GM18508 (cell line): Measurements from ENCODE around the gene EIF3CL.
"Not testable (repeated sequence)": the region's sequence is repeated elsewhere in the genome, so short reads cannot be mapped to it uniquely, and the experiment has no call there.

Source experiments
- ATAC-seq: cut with Tn5 transposase; IDR thresholded peaks from one replicate; pipeline ENCODE4 v1.9.1; 2021; ENCODE audit warnings: moderate number of reproducible peaks; ENCODE audit not compliant: insufficient read depth, unreplicated experiment

Gene EIF3CL

DNA sequence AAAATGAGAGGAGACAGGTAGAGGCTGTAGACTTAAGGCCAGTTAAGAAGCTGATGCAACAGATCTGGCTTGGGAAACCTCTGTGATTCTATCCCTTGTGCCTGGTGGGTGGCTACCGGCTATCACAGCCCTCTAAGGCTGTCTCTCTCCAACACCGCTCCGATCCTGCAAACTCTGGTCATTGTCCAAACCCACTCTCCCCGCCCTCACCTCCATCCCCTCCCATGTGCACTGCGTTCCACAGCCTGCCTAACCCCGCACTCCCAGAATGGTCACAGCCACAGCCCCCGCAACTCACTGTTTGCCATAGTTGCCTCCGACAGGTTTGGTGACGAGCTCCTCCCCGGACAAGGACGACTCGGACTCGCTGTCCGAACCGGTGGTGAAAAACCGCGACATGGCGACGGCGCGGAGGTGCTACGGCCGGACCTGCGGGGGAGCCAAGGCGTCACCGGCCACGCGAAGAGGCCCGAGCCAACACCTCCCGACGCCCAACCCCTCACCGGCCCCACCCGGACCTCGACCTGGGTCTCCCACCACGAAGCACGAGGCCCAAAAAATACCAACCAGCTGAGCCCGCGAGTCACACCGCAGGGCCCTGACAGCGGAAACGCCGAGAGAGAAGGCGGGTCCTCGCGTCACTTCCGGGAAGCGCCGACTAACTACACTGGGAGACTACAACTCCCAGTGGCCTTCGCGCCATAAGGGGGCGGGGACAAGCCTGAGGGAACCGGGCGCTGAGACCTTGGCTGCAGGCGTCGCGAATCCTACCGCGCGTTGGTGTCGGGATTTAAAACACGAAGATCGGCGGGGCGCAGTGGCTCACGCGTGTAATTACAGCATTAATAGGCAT lies at the start of gene EIF3CL:
Gene EIF3CL (minus strand): TSS at position 622 of the 853 bp plus-strand sequence. CDS start 223 bp downstream, at position 399.
- peak; percentile 81 for ATAC-seq

GRCh38 chr16:28447081-28447480 lies 43.4 kb upstream of the EIF3CL start:
- not testable (repeated sequence) for ATAC-seq

- not testable (repeated sequence) for ATAC-seq
These were observed 42.7 kb upstream of the EIF3CL start for GRCh38 chr16:28446388-28446787.

DNA sequence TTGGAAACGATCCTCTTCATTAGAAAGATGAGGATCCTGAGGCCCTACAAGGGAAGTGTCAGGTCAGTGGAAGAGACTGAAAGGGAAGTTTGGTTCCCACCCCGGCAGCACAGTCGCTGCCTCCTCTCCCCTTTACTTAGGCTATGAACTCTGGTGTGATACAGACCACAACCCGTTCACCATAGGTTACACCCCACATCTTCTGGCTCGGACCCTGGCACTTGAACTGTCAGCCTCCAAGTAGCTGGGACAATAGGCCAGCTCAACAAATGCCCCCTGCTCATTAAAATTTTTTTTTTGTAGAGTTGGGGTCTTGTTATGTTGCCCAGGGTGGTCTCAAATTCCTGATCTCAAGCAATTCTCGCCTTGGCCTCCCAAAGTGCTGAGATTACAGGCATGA lies 40.3 kb upstream of the EIF3CL start:
- not testable (repeated sequence) for ATAC-seq

GRCh38 chr16:28438899-28439298 lies 35.3 kb upstream of the EIF3CL start:
- ATAC-seq: not testable (repeated sequence)

DNA sequence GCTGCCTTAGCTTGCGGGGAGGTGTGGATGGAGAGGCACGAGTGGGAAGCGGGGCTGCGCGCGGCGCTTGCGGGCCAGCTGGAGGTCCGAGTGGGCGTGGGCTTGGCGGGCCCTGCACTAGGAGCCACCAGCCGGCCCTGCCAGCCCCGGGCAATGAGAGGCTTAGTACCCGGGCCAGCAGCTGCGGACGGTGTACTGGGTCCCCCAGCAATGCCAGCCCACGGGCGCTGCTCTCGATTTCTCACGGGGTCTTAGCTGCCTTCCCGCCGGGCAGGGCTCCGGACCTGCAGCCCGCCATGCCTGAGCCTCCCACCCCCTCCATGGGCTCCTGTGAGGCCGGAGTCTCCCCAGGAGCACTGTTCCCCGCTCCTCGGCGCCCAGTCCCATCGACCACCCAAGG lies 31.7 kb upstream of the EIF3CL start:
- ATAC-seq: not testable (repeated sequence)

DNA sequence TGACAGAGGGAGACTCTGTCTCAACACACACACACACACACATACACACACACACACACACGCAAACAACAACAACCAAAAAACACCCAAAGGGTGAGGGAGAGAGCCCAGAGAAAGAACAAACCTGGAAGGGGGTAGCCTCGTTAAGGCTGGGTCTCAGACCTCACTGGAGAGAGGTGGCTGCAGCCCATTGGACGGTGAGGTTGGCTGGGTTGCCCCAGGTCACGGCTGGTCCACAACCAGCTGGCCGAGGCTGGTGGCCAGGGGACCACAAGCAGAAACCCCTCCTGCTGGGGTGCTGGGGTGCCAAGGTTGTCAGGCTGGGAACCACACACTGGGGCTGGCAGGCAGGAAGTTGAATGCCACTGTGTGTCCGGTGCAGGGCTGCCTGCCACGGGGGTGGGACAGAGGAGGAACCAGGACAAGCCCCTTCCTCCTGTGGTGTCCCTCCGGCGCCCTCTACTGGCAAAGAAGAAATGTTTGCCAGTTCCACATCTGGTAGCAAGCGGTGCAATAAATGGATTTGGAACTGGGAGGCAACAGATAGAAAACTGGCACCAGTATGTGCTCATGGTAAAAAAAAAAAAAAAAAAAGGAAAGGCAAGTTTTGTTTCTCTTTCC lies 22.5 kb upstream of the EIF3CL start:
- not testable (repeated sequence) for ATAC-seq

DNA sequence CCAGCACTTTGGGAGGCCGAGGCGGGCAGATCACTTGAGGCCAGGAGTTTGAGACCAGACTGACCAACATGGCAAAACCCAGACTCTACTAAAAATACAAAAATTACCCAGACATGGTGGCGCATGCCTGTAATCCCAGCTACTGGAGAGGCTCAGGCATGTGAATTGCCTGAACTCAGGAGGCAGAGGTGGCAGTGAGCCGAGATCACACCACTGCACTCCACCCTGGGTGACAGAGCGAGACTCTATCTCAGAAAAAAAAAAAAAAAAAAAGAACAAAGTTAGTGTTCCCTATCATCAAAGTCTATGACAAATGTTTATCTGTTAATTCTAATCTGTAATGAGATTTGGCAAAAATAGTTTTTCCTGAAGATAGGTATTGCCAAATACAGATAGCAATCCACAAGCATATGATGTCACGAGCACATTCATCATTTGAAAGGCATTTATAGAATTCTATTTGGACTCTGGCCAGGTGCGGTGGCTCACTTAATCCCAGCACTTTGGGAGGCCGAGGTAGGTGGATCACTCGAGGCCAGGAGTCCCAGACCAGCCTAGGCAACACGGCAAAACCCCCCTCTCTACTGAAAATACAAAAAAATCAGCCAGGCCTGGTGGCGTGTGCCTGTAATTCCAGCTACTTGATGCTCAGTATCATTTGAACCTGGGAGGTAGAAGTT lies 17.6 kb upstream of the EIF3CL start:
- not testable (repeated sequence) for ATAC-seq

- ATAC-seq: not testable (repeated sequence)
These were observed 13.4 kb upstream of the EIF3CL start for GRCh38 chr16:28417033-28417432.

DNA sequence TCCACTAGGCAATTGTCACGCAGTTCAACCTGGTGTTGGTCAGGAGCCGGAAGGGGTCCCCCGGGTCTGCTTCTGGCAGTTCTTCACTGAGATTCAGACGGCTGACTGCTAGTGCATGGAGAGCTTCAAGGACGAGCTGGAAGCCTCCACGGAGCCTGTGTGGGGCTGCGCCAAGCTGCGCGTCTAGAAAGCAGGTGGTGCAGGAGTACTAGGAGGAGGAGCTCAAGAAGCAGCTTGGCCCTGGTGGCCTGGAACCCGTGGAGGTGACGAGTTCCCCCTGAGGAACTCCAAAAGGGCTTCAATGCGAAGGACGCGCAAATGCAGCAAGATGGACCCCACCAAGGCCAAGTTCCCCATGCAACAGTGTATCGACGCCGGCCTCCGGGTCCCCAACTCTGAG lies 10.9 kb upstream of the EIF3CL start:
- ATAC-seq: not testable (repeated sequence)

GRCh38 chr16:28413585-28413984 lies 9.9 kb upstream of the EIF3CL start:
- ATAC-seq: not testable (repeated sequence)

DNA sequence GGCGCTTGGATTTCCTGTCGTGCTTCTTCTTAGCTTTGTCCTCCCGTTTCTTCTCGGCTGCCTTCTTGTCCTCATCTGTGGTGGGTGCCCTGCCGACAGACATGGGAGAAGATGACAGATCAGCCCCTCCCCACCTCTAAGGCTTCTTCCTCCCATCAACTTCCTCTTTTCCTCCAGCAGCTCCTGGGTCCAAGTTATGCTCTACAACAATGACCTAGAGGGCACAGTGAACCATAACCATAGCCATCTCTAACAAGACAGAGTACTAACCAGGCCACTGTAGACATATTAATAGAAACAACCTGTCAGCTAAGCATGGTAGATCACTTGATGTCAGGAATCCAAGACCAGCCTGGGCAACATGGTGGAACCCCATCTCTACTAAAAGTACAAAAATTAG lies 11.6 kb downstream of the EIF3CL start:
- ATAC-seq: not testable (repeated sequence)

- ATAC-seq: not testable (repeated sequence)
These were observed 21.3 kb downstream of the EIF3CL start for GRCh38 chr16:28382177-28382867.

- not testable (repeated sequence) for ATAC-seq
These were observed 25.8 kb downstream of the EIF3CL start for GRCh38 chr16:28377822-28378221.

- ATAC-seq: not testable (repeated sequence)
These were observed 26.5 kb downstream of the EIF3CL start for GRCh38 chr16:28377108-28377625.

DNA sequence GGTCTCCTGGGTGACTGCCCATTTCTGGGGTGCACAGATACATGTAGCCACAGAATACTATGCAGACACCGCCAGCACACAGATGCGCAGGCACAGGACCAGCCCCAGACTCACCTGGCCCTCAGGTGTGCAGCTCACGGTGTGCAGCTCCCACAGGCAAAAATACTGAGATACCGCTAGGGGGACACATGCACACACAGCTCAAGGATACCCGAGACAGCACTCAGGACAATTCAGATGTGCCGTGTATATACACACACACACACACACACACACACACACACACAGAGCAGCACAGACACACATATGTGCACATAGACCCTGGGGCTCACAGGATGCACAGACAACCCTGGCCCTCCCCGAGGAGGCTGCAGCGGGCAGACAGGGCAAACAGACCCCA lies 28.5 kb downstream of the EIF3CL start:
- ATAC-seq: not testable (repeated sequence)

GRCh38 chr16:28374281-28374680 lies 29.4 kb downstream of the EIF3CL start:
- not testable (repeated sequence) for ATAC-seq

GRCh38 chr16:28367926-28368325 lies 35.7 kb downstream of the EIF3CL start:
- not testable (repeated sequence) for ATAC-seq

- peak; percentile 68 for ATAC-seq
These were observed 39.1 kb downstream of the EIF3CL start for GRCh38 chr16:28364268-28365173.
